HEK293 (cell line): Measurements from ENCODE around the gene TMC5.

Source experiments
- CTCF ChIA-PET: fragments of 350-600 bp; formaldehyde crosslinking; extraction: SDS; loops from one replicate; lab custom pipeline; 2021; ENCODE audit warnings: antibody characterized with exemption; lab: Yijun Ruan, JAX
- POLR2A ChIA-PET: fragments of 300-600 bp; formaldehyde crosslinking; extraction: SDS; loops from one replicate; lab custom pipeline; 2020; ENCODE audit warnings: antibody characterized with exemption, inconsistent platforms; lab: Yijun Ruan, JAX
- H3K27ac ChIP-seq: fragments of 200-500 bp; sonication (Bioruptor generic); 2 replicates; pipeline ENCODE4 v1.5.1; 2014; ENCODE audit warnings: low read depth, low read length, control low read depth, inconsistent platforms; ENCODE audit errors: extremely low read depth
- H3K36me3 ChIP-seq, 2 experiments: fragments of 200-500 bp in 1 of 2; sonication (Bioruptor generic) in 1 of 2; 1 replicate in 1 of 2; 2 replicates in 1 of 2; pipeline ENCODE4 v1.5.1; 2014 to 2017; ENCODE audit warnings: inconsistent platforms in 2 of 2, low read length in 2 of 2; ENCODE audit not compliant: control insufficient read depth in 2 of 2, insufficient read depth in 1 of 2
- H3K4me1 ChIP-seq: fragments of 200-500 bp; sonication (Bioruptor generic); 2 replicates; pipeline ENCODE4 v1.5.1; 2014; ENCODE audit warnings: mild to moderate bottlenecking, low read length, inconsistent platforms; ENCODE audit not compliant: control insufficient read depth, insufficient read depth
- H3K4me3 ChIP-seq: 2 replicates; pipeline ENCODE4 v1.5.1; 2011; ENCODE audit warnings: low read depth, mild to moderate bottlenecking, control low read depth, low read length, moderate library complexity
- H3K9me3 ChIP-seq: fragments of 200-500 bp; sonication (Bioruptor generic); 2 replicates; pipeline ENCODE4 v1.5.1; 2014; ENCODE audit warnings: low read depth, low read length, inconsistent platforms; ENCODE audit not compliant: control insufficient read depth, insufficient read depth
- GLIS2 ChIP-seq: fragments of 450-650 bp; formaldehyde crosslinking; IDR thresholded peaks from 2 replicates; pipeline ENCODE4 v1.5.1; 2016; ENCODE audit warnings: missing biosample characterization, missing genetic modification characterization
- HOXD13 ChIP-seq: sonication (generic); formaldehyde crosslinking; IDR thresholded peaks from 2 replicates; pipeline ENCODE4 v1.8.0; 2022; ENCODE audit warnings: missing genetic modification reagents, borderline replicate concordance
- KLF9 ChIP-seq: fragments of 450-650 bp; formaldehyde crosslinking; IDR thresholded peaks from 2 replicates; pipeline ENCODE4 v1.5.1; 2016; ENCODE audit warnings: missing biosample characterization, missing genetic modification characterization, low read depth
- MEIS1 ChIP-seq: sonication (generic); formaldehyde crosslinking; IDR thresholded peaks from 2 replicates; pipeline ENCODE4 v1.8.1; 2022; ENCODE audit warnings: missing genetic modification reagents, mild to moderate bottlenecking, borderline replicate concordance
- MZF1 ChIP-seq: fragments of 450-650 bp; formaldehyde crosslinking; IDR thresholded peaks from 2 replicates; pipeline ENCODE4 v1.5.1; 2017; ENCODE audit warnings: missing biosample characterization, missing genetic modification characterization, borderline replicate concordance
- ZBTB11 ChIP-seq: fragments of 450-650 bp; formaldehyde crosslinking; conservative IDR thresholded peaks from 2 replicates; pipeline ENCODE4 v1.5.1; 2016; ENCODE audit warnings: low read depth, missing biosample characterization, missing genetic modification characterization
- ZBTB17 ChIP-seq: fragments of 450-650 bp; formaldehyde crosslinking; IDR thresholded peaks from 2 replicates; pipeline ENCODE4 v1.5.1; 2016; ENCODE audit warnings: missing biosample characterization, missing genetic modification characterization
- ZBTB20 ChIP-seq: fragments of 450-650 bp; formaldehyde crosslinking; IDR thresholded peaks from 2 replicates; pipeline ENCODE4 v1.5.1; 2016; ENCODE audit warnings: missing biosample characterization, missing genetic modification characterization
- ZBTB44 ChIP-seq: fragments of 450-650 bp; IDR thresholded peaks from 2 replicates; pipeline ENCODE4 v1.5.1; 2018; ENCODE audit warnings: missing biosample characterization, mild to moderate bottlenecking, missing genetic modification characterization
- ZFP41 ChIP-seq: fragments of 450-650 bp; formaldehyde crosslinking; IDR thresholded peaks from 2 replicates; pipeline ENCODE4 v1.5.1; 2016; ENCODE audit warnings: missing biosample characterization, missing genetic modification characterization, borderline replicate concordance
- ZNF132 ChIP-seq: fragments of 450-650 bp; formaldehyde crosslinking; IDR thresholded peaks from 2 replicates; pipeline ENCODE4 v1.5.1; 2017; ENCODE audit warnings: missing biosample characterization, missing genetic modification characterization, borderline replicate concordance
- ZNF146 ChIP-seq: fragments of 450-650 bp; formaldehyde crosslinking; IDR thresholded peaks from 2 replicates; pipeline ENCODE4 v1.5.1; 2016; ENCODE audit warnings: missing biosample characterization, missing genetic modification characterization
- ZNF174 ChIP-seq: fragments of 450-650 bp; formaldehyde crosslinking; IDR thresholded peaks from 2 replicates; pipeline ENCODE4 v1.5.0; 2017; ENCODE audit warnings: missing biosample characterization, mild to moderate bottlenecking, missing genetic modification characterization
- ZNF239 ChIP-seq: fragments of 450-650 bp; formaldehyde crosslinking; IDR thresholded peaks from 2 replicates; pipeline ENCODE4 v1.5.1; 2016; ENCODE audit warnings: missing biosample characterization, missing genetic modification characterization
- ZNF266 ChIP-seq: fragments of 450-650 bp; formaldehyde crosslinking; IDR thresholded peaks from 2 replicates; pipeline ENCODE4 v1.5.1; 2016; ENCODE audit warnings: missing biosample characterization, missing genetic modification characterization, low read depth
- ZNF311 ChIP-seq: fragments of 450-650 bp; formaldehyde crosslinking; IDR thresholded peaks from 2 replicates; pipeline ENCODE4 v1.5.1; 2017; ENCODE audit warnings: missing biosample characterization, missing genetic modification characterization, borderline replicate concordance
- ZNF335 ChIP-seq: fragments of 450-650 bp; formaldehyde crosslinking; conservative IDR thresholded peaks from 2 replicates; pipeline ENCODE4 v1.5.1; 2016; ENCODE audit warnings: missing biosample characterization, missing genetic modification characterization
- ZNF37A ChIP-seq: fragments of 450-650 bp; IDR thresholded peaks from 2 replicates; pipeline ENCODE4 v1.5.1; 2018; ENCODE audit warnings: missing biosample characterization, missing genetic modification characterization
- ZNF514 ChIP-seq: fragments of 450-650 bp; formaldehyde crosslinking; IDR thresholded peaks from 2 replicates; pipeline ENCODE4 v1.5.1; 2016; ENCODE audit warnings: missing biosample characterization, missing genetic modification characterization
- ZNF521 ChIP-seq: fragments of 450-650 bp; formaldehyde crosslinking; IDR thresholded peaks from 2 replicates; pipeline ENCODE4 v1.5.1; 2017; ENCODE audit warnings: missing biosample characterization, mild to moderate bottlenecking, missing genetic modification characterization
- ZNF544 ChIP-seq: fragments of 450-650 bp; formaldehyde crosslinking; IDR thresholded peaks from 2 replicates; pipeline ENCODE4 v1.5.0; 2017; ENCODE audit warnings: missing biosample characterization, missing genetic modification characterization
- ZNF660 ChIP-seq: fragments of 450-650 bp; IDR thresholded peaks from 2 replicates; pipeline ENCODE4 v1.5.1; 2018; ENCODE audit warnings: missing biosample characterization, mild to moderate bottlenecking, missing genetic modification characterization
- ZNF664 ChIP-seq: fragments of 450-650 bp; formaldehyde crosslinking; IDR thresholded peaks from 2 replicates; pipeline ENCODE4 v1.5.1; 2016; ENCODE audit warnings: missing biosample characterization, missing genetic modification characterization
- ZNF76 ChIP-seq: fragments of 450-650 bp; formaldehyde crosslinking; IDR thresholded peaks from 2 replicates; pipeline ENCODE4; 2016; ENCODE audit warnings: low read depth, missing biosample characterization, missing genetic modification characterization, borderline replicate concordance
- ZNF768 ChIP-seq: fragments of 450-650 bp; formaldehyde crosslinking; IDR thresholded peaks from 2 replicates; pipeline ENCODE4 v1.5.1; 2018; ENCODE audit warnings: missing biosample characterization, mild to moderate bottlenecking, missing genetic modification characterization
- ZNF777 ChIP-seq: fragments of 450-650 bp; formaldehyde crosslinking; IDR thresholded peaks from 2 replicates; pipeline ENCODE4 v1.5.1; 2017; ENCODE audit warnings: missing biosample characterization, missing genetic modification characterization, borderline replicate concordance
- ZNF843 ChIP-seq: fragments of 450-650 bp; formaldehyde crosslinking; IDR thresholded peaks from 2 replicates; pipeline ENCODE4 v1.5.1; 2016; ENCODE audit warnings: missing biosample characterization, missing genetic modification characterization
- ZSCAN4 ChIP-seq: fragments of 450-650 bp; formaldehyde crosslinking; IDR thresholded peaks from 2 replicates; pipeline ENCODE4 v1.5.1; 2017; ENCODE audit warnings: missing biosample characterization, missing genetic modification characterization
- TF ChIP-seq, protein P1 (sequence below): fragments of 450-650 bp; formaldehyde crosslinking; IDR thresholded peaks from 2 replicates; pipeline ENCODE4 v1.5.1; 2016; ENCODE audit warnings: missing biosample characterization, missing genetic modification characterization

Gene TMC5

GRCh38 chr16:19479302-19479721 lies 61.6 kb downstream of the TMC5 start (continued):
- TF ChIP-seq ZBTB11 (tag by site-specific recombination) = no peak

DNA sequence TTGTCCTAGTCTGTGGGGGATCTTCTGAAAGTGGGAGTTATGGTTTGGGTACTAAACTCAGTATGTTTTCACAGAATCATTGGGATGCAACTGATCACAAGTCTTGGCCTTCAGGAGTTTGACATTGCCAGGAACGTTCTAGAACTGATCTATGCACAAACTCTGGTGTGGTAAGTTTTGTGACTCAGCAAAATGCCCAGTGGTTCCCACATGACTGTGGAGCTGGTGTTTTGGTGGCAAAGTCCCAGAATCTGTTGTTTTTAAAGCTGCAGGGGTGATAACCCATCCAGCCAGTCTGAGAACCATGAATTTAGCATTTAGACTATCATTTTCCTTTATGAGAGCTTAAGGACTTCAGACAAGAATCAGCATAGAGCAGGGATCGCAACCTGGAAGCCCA lies 63.6 kb downstream of the TMC5 start:
- Histone ChIP-seq H3K27ac (no peak overlapping the region), H3K4me1 (no peaks in the 10 kb centered on the region), H3K36me3 (no peaks in the 10 kb centered on the region), H3K4me3 (no peak overlapping the region), H3K9me3 (no peaks in the 10 kb centered on the region)
- ChIA-PET POLR2A (no interaction called here), CTCF (no interaction called here)
- TF ChIP-seq, protein P1, sequence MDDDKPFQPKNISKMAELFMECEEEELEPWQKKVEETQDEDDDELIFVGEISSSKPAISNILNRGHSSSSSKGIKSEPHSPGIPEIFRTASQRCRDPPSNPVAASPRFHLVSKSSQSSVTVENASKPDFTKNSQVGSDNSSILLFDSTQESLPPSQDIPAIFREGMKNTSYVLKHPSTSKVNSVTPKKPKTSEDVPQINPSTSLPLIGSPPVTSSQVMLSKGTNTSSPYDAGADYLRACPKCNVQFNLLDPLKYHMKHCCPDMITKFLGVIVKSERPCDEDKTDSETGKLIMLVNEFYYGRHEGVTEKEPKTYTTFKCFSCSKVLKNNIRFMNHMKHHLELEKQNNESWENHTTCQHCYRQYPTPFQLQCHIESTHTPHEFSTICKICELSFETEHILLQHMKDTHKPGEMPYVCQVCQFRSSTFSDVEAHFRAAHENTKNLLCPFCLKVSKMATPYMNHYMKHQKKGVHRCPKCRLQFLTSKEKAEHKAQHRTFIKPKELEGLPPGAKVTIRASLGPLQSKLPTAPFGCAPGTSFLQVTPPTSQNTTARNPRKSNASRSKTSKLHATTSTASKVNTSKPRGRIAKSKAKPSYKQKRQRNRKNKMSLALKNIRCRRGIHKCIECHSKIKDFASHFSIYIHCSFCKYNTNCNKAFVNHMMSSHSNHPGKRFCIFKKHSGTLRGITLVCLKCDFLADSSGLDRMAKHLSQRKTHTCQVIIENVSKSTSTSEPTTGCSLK = no peak
- TF ChIP-seq ZNF76 (no peak), MZF1 (no peak), ZNF335 (tag by site-specific recombination) (no peak), ZNF544 (tag by site-specific recombination) (no peak), ZNF146 (no peak), ZSCAN4 (tag by site-specific recombination) (no peak), ZNF777 (tag by site-specific recombination) (no peak), GLIS2 (tag by site-specific recombination) (no peak), ZNF521 (tag by site-specific recombination) (no peak), ZNF174 (no peak), KLF9 (tag by site-specific recombination) (no peak), ZNF239 (tag by site-specific recombination) (no peak)

GRCh38 chr16:19481769-19482168 lies 64.1 kb downstream of the TMC5 start:
- H3K9me3 ChIP-seq = no peaks in the 10 kb centered on the region
- CTCF ChIA-PET = no interaction called here
- H3K27ac ChIP-seq = no peak overlapping the region
- no peaks in the 10 kb centered on the region for H3K4me1 ChIP-seq
- H3K36me3 ChIP-seq = no peaks in the 10 kb centered on the region
- POLR2A ChIA-PET = no interaction called here
- H3K4me3 ChIP-seq = no peak overlapping the region
- TF ChIP-seq ZNF311 (tag by site-specific recombination) (no peak), HOXD13 (CRISPR knock-in tag) (no peak), ZBTB17 (tag by site-specific recombination) (no peak), ZNF132 (tag by site-specific recombination) (no peak), ZNF843 (tag by site-specific recombination) (no peak), ZNF660 (no peak), ZNF37A (tag by site-specific recombination) (no peak), ZNF266 (tag by site-specific recombination) (no peak), ZBTB44 (tag by site-specific recombination) (no peak), ZFP41 (tag by site-specific recombination) (no peak), MEIS1 (CRISPR knock-in tag) (no peak), ZBTB20 (no peak), ZNF514 (tag by site-specific recombination) (no peak), ZNF768 (tag by site-specific recombination) (no peak), ZNF664 (tag by site-specific recombination) (no peak)
